Activated effector memory CD4-positive, alpha-beta T cell treated with anti-CD3 and anti-CD28 coated beads, Interleukin-2, amount 50 U/mL, for 16 hours (primary cell): ENCODE results near the gene AMPH.

ENCODE experiments used
- DNase-seq: peaks from one replicate; pipeline ENCODE4 v3.0.0-alpha.2; 2020

The AMPH gene

DNA sequence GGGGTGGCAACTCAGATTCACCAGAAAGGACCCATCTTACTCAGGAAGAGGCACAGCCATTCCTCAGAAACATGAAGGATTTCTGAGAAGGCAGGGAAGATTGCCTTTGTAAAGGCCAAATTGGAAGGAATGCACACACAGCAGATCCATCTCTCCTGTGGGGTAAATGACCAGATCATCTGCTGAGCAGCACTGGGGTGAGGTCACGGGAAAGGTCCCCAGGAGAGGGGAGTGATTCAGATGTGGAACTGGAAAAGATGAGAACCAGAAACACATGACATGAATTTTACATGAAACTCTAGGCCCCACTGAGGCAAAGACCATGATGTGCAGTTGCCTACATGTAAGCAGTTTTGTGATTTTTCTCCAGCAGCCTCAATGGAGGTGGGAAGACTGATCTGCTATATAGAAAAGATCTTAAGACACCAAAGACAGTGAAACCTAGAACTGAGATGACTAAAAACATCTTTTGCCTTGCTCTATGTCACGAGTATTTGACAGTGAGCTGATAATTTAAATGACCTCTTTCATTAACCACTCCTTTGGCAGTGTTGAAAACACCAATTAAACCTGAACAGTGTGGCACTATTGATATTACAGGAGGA, 91.6 kb downstream of the AMPH start:
- no peak for DNase-seq

DNA sequence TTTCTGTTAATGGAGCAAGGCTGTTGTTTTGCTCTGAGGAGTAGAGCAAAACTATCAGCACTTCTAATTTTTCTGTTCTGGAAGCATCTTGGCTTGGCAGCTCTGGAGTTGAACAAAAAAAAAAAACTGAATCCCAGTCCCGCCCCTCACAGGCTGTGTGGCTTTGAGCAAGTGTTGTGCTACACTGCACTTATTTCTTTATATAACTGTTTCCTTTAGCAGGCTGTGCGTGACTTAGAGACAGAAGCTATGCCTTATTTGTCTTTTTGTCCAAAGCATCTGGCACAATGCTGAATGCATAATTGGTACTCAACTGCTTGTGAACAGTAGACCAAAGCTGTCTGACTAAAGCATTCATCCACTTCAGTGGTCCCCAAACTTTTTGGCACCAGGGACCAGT, 96.1 kb downstream of the AMPH start:
- DNase-seq = no peak

DNA sequence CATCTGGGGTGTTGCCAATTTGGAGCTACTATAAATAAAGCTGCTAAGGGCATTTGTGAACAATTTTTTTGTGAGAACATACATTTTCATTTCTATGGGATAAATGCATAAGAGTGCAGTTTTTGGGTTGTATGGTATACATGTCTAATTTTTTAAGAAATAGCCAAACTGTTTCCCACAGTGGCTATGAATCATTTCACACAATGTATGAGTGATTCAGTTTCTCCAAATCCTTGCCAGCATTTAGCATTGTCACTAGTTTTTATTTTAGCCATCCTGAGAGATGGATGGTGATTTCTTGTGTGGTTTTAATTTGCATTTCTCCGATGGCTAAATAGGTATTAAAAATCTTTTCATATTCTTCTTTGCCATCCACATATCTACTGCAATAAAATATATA, 105.3 kb downstream of the AMPH start:
- DNase-seq = no peak

DNA sequence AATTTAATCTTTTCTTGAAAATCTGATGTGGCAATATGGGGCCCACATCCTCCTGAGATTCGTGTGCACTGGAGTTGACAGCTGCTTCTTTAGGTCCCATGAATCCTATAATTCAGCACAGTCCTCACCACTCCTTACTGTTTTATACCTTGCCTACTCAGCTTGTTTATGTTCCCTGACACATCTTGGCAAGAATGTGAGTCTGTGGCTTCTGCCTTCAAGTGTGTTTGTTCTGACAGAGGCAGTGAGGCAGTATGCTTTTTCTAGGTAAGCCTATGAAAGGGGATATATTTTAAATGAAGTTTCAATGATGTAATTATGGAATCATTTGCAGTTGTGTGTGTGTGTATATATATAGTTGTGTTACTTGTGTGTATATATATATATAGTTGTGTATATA, 106.4 kb downstream of the AMPH start:
- DNase-seq = no peak

DNA sequence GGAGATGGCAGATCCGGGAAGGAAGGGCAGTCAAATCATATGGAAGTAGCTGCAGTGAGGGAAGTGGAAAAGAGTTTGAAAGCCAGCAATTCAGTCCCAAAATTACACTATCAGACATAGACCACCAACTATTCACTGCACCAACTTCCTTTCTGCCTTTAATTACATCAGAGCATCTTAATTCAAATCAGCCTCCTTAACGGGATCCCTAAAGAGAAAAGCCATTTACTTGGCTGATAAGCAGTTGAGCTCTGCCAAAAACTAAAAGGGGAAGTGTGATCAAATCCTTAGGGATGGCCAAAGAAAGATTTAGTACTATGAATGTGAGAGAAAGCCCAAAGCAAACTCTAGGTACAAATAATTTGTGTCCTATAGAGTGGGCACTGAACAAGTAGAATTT, 110.4 kb downstream of the AMPH start:
- no peak for DNase-seq

GRCh38 chr7:38518541-38518940, 112.6 kb downstream of the AMPH start:
- no peak for DNase-seq

DNA sequence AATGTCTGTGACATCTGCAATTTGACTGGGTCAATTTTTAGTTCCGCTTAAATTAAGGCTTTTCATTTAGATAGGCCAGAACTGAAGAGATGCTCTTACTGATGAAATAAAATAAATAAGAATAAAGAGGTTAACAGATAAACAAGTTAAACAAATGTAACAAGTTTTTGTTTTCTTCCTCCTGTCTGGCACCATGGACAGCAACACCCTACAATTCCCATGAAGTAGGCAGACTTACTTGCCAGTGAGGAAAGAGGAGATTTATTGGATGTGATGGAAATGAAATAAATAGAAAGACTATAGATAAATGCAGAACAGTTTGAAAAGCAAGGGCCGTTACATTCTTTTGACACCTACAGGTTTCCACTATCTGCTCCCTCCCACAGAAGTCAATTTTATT, 118.5 kb downstream of the AMPH start:
- DNase-seq = no peak

GRCh38 chr7:38512291-38512690, 118.9 kb downstream of the AMPH start:
- no peak for DNase-seq

DNA sequence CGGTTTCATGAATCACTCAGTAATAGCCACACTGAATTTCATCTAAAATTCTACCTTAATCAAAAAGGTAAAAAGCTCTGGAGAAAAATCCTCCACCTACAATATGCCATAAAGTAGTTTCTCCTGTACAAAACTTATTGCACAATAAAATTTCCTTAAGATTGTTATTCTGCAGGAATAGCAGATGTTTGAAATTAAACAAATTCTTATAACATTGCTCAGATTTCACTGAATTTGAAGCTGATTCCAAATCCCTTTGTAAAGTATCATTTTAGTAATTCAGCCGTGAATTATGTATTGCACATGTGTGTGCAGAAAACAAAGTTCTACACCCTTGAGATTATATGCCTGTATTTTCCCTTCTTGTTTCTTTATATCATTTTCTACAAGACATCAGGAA, 123.8 kb downstream of the AMPH start:
- DNase-seq = no peak

DNA sequence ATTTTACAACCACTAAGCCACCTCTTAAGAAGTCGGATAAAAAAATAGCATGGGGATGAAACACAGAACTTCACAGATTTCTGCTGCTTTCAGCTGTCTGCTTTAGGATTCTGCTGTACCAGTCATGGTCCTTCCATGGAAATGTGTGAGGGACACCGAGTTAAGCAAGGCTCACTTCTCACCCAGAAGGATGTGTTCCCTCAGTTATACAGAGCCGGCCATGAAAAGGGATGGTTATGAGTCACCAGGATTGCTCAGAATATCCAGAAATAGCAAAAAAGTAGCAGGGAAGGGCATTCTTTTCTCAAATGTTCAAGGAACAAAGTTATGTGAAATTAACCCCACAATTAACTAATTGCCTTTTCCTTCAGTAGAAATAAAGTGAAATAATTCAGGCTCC, 124.4 kb downstream of the AMPH start:
- DNase-seq = no peak

GRCh38 chr7:38506004-38506403, 125.2 kb downstream of the AMPH start:
- no peak for DNase-seq

DNA sequence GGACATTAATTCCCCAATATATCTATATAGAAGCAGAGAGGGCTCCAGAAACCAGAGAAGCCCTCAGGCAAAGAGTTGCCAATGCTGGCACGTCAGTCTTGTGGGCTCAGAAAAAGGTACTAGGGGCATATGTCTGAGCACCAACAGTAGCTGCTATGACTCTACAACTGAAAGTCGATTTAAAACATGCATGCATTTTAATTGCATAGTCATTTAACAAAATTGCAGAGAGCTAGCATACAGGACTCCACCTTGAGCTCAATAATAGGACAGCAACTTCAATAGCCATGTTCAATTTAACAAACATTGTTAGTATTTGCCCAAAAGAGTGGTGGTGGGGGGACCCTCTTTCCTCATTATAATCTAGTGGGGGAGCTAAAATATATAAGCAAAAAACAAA, 126.5 kb downstream of the AMPH start:
- no peak for DNase-seq

- no peak for DNase-seq
Observed at GRCh38 chr7:38502848-38503247, 128.3 kb downstream of the AMPH start.

DNA sequence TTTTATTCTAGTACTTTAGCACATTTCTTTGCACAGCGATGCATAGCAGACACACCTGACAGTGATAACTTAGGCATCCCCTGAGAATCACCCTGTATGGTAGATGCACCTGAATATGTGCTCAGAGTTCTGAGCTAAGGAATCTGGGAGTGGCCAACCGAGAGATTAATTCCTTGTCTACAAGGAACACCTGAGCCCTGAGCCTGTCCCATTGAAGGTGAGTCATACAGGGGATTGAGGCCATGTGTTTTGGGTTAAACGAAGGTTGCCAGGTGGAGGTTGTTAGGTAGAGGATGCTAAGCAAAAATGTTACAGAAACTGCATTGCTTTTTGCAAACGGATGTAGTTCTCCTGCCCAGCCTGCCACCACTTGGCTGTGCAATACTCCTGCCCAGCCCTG, 128.9 kb downstream of the AMPH start:
- no peak for DNase-seq

DNA sequence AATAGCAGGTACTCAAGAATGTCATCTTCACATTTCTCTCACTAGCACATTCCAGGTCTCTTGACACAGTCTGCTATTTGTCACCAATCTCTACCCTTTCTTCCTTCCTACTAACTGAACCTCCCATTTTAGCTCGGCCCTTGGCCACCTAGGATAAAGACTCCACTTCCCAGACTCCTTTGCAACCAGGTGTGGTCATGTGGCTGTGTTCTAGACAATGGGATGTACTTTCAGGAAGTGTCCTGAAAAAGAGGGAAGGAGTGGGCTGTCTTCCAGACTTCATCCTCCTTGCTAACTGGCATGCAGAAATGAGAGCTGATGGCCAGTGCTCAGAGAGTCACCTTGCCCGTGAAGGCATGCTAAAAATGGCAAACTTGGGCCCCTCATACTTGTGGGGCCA, 139.2 kb downstream of the AMPH start:
- DNase-seq = no peak

GRCh38 chr7:38482521-38482920, 148.7 kb downstream of the AMPH start:
- DNase-seq = no peak

GRCh38 chr7:38481401-38481800, 149.8 kb downstream of the AMPH start:
- DNase-seq = no peak

GRCh38 chr7:38478404-38478803, 152.8 kb downstream of the AMPH start:
- no peak for DNase-seq

DNA sequence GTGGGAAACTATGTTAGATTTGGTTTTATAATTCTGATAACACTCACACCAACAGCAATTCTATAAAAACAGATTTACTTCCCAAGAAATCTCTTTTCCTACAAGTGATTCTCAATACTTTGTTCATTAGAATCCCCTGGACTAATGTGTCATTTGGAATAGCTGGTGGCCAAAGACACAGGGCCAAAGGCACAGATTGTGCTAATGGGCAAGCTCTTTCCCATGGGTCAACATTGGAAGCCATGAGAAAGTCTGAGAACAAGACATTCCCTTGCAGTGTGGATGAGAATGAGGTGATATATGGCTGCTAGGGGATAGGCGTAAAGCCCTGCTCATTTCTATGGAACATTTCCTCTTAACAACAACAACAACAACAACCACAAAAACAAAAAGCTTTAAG, 153.8 kb downstream of the AMPH start:
- no peak for DNase-seq

GRCh38 chr7:38476764-38477163, 154.4 kb downstream of the AMPH start:
- DNase-seq = no peak

DNA sequence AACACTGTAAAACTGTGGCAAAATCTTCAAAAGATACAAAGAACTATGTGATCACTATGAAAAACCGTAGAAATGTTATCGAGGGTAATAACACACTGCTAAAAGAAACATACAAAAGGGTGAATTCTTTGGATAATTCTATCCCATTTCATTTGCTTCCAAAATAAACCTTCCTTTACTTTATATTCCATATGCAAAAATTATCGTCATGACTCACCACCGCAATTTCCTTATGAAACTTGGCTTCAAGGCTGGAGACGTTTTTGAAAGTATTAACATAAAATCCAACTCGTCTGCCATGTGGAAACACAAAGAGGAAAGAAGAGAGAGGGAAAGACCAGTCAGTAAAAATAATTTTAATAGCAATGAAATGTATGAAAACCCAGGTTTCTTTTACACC, 165.2 kb downstream of the AMPH start:
- DNase-seq = no peak

DNA sequence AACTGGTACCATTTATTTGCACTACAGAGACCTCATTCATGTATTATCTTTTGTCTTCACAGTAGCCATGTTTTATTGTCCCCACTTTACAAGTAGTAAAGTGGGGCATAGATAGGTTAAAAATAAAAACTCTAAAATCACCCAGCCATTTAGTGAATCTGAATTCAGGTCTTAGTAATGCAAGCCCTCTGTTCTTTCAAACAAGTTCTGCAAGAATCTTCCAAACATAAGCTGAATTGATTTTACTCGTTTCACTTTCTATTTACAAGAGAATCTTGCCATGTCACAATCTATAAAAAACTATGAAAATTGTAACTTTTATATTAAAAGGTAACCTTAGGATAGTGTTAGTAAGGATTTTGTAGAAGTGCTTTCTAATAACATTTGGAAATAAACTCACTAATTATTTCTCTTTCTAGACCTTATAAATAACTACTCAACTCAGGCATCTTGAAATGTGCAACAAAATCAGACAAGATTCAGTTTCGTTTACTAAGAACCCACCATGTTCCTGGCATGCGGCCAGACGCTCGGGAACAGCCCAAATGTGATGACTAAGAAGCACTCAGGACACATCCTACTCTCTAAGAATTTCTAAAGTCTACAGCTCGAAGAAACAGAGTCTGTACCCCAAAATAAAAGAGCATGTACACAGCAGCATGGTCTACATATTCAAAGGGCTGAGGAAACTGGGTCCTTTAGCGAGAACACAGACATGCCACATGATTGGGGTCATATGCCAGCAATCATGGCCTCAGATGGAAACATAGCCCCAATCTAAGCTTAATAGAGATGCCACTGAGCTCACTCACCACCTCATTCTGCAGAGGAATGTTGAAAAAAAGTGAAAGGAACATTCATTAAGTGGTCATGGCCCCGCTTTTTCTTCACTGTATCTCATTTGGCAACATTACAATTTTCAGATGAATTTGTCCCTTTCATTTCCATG, 167.6 kb downstream of the AMPH start:
- DNase-seq = peak; percentile 93

- no peak for DNase-seq
Observed at GRCh38 chr7:38462819-38463218, 168.4 kb downstream of the AMPH start.

- no peak for DNase-seq
Observed at GRCh38 chr7:38461887-38462286, 169.3 kb downstream of the AMPH start.

- DNase-seq = no peak
Observed at GRCh38 chr7:38453826-38454225, 177.3 kb downstream of the AMPH start.
